IPS-NIHi7 (cell line): ENCODE results near the gene ASTL.

Experiments used
- DNase-seq: peaks from one replicate; pipeline ENCODE4 v3.0.0; 2012; ENCODE audit warnings: mixed read lengths; ENCODE audit errors: extremely low spot score

ASTL gene

DNA sequence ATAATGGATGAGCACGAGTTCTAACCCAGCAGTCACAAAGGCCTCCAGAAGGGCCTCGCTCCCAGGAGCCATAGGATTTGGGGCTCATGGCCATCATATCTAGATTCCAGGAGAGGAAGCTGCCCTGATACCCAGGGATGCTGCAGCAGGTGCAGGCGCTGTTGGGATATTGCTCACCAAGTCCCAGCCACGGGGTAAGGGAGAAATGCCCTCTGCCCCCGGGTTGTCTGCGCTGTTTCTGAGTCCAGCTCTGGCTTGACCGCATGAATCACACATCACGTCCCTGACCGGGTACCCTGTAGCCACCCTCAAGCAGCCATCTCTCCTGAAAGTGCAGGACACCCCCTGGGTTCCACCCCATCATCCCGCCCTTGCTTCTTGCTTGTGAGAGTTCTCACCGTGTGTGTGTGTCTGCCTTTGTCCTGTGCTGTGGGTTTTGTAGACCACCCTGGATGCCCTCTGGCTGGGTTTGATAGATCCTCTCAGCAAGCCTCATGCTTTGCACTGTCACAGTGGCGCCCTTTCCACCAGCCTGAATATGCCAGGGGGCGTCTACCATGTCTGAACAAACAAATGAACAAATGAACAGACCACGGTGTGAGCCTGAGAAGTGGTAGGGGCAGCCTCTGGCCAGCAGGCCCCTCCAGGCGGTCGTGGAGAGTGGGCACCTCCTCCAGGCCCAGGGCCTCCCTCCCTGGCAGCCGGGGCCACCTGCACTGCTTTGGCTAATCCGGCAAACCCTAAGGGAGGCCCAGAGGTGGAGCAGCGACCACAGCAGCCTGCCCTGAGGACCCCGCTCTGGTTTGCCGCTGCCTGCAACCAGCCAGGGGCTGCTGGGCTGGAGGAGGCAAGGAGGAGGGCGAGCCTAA, 54.1 kb downstream of the ASTL start:
- peak; percentile 3 for DNase-seq

GRCh38 chr2:96083064-96083939, 55.0 kb downstream of the ASTL start:
- peak; percentile 3 for DNase-seq

DNA sequence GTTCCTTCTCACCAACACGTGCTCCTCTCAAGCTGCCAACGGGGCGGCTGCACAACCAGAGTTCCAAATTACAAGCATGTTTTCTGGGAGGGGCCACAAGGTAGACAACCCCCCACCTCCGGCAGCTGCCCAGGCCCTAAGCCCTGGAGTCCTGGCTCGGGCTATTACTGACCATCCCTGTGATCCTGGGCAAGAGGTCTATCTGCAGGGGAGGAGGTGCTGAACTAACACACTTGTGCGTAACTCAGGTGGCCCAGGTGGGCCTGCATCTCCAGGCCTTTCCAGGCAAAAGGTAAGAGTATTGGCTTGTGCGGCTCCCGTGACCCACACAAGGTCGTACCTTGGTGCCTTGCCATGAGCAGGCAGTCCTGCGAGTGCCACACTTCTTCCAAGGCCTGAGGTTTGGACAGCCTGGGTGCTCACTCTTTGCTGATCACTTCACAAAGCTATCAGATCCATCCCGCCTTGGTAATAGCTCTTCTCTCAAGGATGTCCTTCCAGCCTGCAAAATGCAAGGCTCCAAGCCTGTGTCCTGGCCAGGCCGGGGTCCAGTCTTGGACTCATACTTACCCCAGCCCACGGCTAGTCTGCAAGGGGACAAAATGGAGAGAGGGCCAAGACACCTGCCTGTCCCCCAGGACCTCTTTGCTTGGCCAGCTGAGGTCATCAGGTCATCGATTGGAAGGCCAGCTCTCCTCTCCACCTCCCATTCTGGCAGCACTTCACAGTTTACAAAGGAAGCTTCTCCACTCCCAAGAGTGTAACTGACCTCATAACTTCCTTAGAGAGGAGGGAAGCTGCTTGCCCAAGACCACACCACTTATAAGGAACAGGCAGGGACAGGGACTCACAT, 55.9 kb downstream of the ASTL start:
- DNase-seq: no peak

- DNase-seq: no peak
Measured at GRCh38 chr2:96081042-96081441, 57.3 kb downstream of the ASTL start.

- no peak for DNase-seq
Measured at GRCh38 chr2:96075199-96075771, 63.0 kb downstream of the ASTL start.

DNA sequence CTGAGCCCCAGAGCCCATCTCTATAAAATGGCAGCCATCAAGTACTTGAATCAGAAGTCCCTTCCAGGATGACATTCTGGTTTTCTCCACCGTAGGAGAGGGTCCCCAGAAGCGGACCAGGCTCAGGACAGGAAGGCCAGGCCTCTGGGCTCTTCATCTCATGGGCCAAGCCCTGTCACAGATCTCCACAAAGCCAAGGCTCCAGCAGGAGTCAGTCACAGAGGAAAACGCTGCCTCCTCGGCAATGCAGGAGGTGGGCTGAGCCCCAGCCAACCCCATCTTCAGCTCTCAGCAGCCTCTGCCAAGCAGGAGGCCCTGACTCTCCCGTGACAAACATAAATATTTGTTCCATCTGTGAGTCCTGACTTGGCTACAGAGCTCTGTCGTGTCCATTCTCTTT, 64.1 kb downstream of the ASTL start:
- no peak for DNase-seq

GRCh38 chr2:96073170-96073775, 65.0 kb downstream of the ASTL start:
- no peak for DNase-seq
